ENCODE results near the gene GORAB.

GORAB gene

DNA sequence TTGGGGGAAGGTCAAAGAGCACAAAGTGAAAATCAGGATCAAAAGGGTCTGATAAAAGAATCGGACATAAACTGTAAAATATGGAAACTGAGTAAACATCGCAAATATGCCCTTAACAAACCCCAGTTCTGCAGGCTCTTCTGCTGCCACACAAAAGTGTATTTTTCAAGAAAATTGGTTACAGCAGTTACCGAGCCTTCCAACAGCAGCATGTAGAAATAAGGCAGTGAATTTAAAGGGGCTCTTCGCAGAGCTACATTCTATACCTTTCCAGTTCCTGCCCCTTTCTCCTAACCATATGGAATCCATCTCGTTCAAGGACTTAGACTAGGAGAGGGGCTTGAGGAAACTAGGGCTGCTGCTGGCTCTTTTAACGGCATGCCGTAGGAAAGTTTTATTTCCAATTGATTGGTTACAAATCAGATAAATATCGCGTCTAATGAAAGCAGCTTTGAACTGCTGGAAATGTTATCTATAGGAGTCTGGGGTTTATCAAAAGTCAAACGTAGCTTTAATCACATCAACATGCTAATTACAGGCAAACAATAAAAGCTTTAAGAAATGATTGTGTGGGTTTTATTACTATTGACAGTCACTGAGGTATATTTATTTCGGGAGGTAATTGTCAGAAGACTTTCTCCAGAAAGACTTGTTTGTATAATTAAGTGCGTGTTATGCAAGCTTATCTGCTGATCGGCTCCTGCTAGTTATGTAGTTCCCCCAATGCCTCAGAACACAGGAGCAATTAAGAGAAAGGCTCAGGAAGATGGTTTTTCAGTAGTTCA is 59.1 kb downstream of the GORAB start:
- DNase-seq (ENCODE audit: low spot score): no peak

- no peak for DNase-seq (ENCODE audit: low spot score)
Measured at GRCh38 chr1:170592591-170593111, 60.7 kb downstream of the GORAB start.

GRCh38 chr1:170593173-170594011 is 61.4 kb downstream of the GORAB start:
- no peak for DNase-seq (ENCODE audit: low spot score)

GRCh38 chr1:170594066-170594626 is 62.2 kb downstream of the GORAB start:
- no peak for DNase-seq (ENCODE audit: low spot score)

DNA sequence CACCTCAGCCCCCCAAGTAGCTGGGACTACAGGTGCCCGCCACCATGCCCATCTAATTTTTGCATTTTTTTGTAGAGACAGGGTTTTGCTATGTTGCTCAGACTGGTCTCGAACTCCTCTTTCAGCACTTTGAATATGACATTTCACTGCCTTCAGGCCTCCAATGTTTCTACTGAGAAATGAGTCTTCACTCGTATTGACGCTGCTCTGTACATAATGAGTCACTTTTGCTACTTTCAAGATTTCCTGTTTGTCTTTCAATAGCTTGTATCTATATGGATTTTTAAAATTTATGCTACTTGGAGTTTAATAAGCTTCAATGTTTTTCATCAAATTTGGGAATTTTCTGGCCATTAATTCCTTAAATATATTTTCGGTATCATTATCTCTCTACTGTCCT is 64.7 kb downstream of the GORAB start:
- peak; percentile 18 for DNase-seq (ENCODE audit: low spot score)

DNA sequence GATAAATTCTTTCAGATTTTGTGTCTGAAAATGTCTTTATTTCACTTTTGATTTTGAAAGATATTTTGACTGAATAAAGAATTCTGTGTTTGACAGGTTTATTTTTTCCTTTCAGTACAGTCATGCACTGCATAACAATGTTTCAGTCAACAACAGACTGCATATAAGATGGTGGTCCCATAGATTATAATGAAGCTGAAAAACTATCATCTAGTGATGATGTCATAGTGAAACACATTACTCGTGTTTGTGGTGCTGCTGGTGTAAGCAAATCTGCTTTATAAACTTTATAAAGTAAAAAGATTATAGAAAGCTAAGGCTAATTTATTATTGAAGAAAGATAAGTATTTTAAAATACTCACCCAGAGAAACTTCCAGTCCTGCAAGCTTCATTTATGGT is 66.7 kb downstream of the GORAB start:
- no peak for DNase-seq (ENCODE audit: low spot score)

DNA sequence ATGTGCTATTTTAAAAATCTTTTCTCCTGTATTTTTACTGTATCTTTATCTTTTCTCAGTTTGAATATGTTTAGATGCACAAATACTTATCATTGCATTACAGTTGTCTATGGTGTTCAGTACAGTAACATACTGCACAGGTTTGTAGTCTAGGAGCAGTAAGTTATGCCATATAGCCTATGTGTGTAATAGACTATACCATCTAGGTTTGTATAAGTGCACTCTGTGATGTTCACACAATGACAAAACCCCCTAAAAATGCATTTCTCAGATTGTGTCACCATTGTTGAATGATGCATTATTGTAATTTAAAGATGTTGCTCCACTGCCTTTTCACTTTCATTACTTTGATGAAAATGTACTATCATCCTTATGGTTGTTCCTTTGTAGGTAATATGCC is 67.1 kb downstream of the GORAB start:
- DNase-seq (ENCODE audit: low spot score): no peak

GRCh38 chr1:170601866-170602265 is 69.9 kb downstream of the GORAB start:
- no peak for DNase-seq (ENCODE audit: low spot score)

All from RKO (cell line).